Sciatic nerve (tissue), 2 donors: ENCODE results near the gene SEMG1. TPM values are rescaled to one million over a fixed set of nuclear protein-coding genes. Genes with fewer than 3 reads are reported as not detected.

Source experiments
- ATAC-seq: fragments of 200-7000 bp; cut with Tn5 transposase; one replicate; pipeline ENCODE4 v1.9.1; 2020; ENCODE audit warnings: mild to moderate bottlenecking, moderate library complexity
- DNase-seq: peaks from one replicate; pipeline ENCODE4 v3.0.0-alpha.2; 2020; ENCODE audit warnings: low spot score
- intact Hi-C: fragments of 100-400 bp; cut with DNase I; formaldehyde crosslinking; loops from one replicate; pipeline ENCODE4 v1.14.2; 2022
- total RNA-seq: library from RNA; stranded (reverse); fragmentation: NEBNext Ultra II Directional; extraction: Animal tissue kit (Norgen Biotek cat#: 25700); gene quantifications from one replicate; pipeline ENCODE4 v1.2.1, GENCODE V29; 2021
- donor health status: DM: no; HTN: no; CAD: no.
- donor health status: DM: no; HTN: no; CAD: no.

Gene SEMG1
- total RNA-seq, 1 donor from 2014 or later = not detected

DNA sequence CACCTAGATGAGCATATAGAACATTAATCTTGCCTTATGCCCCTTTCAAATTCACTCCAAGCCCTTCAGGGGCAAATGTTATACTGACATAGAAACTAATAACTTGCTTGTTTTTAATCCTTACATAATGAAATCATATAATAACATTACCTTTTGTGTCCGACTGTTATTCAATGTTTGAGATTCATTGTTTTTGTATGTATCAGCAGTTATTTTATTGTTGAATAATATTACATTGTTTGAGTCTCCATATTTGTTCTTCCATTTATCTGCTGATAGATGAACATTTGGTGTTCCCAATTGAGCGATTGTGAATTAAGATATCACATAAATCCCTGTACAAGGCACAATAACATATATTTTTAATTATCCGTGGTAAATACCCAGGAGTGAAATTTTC, 6.0 kb downstream of the SEMG1 start:
- ATAC-seq (no peak), DNase-seq (no peak)
- intact Hi-C loops = no loop called here

- intact Hi-C loops = no loop called here
- ATAC-seq (no peak), DNase-seq (no peak)
Measured at GRCh38 chr20:45218124-45218523, 11.3 kb downstream of the SEMG1 start.

GRCh38 chr20:45218636-45219035, 11.8 kb downstream of the SEMG1 start:
- DNase-seq (no peak), ATAC-seq (no peak)
- intact Hi-C loops = no loop called here

- intact Hi-C loops = no loop called here
- DNase-seq (no peak), ATAC-seq (no peak)
Measured at GRCh38 chr20:45221076-45221475, 14.2 kb downstream of the SEMG1 start, which contains the start of gene SEMG2. Gene SEMG2 (plus strand): TSS chr20:45221373. CDS start chr20:45221390, 17 bp downstream.

GRCh38 chr20:45223136-45223535, 16.3 kb downstream of the SEMG1 start:
- DNase-seq = no peak
- ATAC-seq = no peak
- intact Hi-C loops = no loop called here

DNA sequence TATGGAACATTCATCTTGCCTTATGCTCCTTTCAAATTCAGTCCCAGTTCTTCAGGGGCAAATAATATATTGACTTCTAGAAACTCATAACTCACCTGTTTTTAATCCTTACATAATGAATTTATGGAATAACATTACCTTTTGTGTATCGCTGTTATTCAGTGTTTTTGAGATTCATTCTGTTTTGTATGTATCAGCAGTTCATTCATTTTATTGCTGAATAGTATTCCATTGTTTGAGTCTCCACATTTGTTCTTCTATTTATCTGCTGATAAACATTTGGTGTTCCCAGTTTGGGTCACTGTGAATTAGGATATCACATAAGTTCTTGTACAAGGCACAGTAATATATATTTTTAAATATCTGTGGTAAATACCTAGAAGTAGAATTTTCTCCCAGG, 19.5 kb downstream of the SEMG1 start:
- intact Hi-C loops = no loop called here
- ATAC-seq (no peak), DNase-seq (no peak)

DNA sequence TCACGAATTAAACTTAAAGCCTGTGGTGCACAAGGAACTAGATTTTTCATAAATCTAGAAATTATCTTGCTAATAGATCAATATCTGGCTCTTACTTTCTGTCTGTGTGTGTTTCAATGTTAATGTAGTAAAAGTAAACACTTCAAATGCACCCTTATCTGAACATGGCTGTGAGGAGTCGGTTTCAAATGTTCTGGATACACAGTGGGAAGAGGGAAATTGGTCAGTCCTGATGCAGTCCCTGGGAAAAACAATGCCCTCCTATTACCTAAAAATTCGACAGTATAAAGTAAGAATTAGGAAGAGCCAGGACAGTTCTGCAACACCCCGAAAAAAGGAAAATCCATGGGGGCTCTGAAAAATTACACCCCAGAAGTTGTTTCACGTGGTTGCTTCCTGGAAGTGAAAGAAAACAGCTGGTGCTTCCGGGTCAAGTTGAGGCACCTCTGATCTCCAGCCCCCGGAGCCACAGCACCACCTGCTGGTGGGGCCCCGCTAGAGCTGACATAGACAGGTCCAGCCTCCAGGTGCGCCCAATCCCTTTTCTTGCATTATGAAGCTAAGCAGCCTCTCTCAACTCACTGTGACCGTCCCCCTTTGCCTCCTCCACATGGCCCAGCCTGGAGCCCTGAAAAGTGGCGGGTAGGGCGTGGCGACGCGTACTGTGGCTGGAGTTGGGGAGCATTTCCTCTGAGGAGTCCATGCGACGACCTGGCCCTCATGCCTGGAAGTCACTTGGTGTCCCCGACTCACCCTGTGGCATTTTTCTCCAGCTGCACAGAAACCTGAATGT, 22.6 kb downstream of the SEMG1 start:
- no peak for ATAC-seq
- intact Hi-C loops = no loop called here
- DNase-seq = no peak

GRCh38 chr20:45230631-45231030, 23.8 kb downstream of the SEMG1 start:
- intact Hi-C loops = no loop called here
- no peak for ATAC-seq

DNA sequence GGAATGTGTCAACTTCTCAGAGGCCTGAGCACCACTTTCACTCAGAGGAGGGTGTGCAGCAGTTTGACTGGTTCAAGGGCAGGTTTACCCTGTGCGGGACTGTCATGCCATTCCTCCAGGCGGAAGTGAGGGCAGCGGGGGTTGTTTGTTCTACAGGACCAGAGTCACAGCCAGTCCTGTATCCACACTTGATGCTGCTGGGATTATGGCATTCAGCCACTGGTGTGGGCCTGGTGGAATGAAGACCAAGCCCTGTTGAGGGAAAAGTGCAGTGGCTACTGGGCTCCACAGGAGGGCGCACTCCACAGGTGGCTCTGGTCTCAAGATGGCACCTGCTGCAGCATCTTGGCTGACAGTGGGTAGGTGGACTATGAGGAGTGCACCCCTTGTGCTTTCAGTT, 29.2 kb downstream of the SEMG1 start:
- ATAC-seq (no peak), DNase-seq (no peak)
- intact Hi-C loops = no loop called here

More at GRCh38 chr20:45230631-45231030, 23.8 kb downstream of the SEMG1 start:
- no peak for DNase-seq

DNA sequence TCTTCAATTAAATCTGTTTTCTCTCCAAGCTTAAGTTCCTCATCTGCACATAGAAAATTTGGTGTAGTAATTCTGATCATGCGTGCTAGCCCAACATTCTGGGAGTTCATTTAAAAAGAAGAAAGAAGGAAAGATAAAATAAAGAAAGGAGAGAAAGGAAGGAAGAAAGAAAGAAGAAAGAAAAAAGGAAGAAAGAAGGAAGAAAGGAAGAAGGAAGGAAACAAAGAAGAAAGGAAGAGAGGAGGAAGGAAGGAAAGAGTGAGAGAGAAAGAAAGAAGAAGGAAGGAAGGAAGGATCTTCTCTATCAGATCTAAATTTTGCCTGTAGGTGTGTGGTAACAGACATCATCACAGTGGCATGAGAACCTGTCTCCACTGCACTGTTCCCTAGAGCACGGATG, 31.3 kb downstream of the SEMG1 start:
- intact Hi-C loops = no loop called here
- DNase-seq = no peak
- no peak for ATAC-seq

DNA sequence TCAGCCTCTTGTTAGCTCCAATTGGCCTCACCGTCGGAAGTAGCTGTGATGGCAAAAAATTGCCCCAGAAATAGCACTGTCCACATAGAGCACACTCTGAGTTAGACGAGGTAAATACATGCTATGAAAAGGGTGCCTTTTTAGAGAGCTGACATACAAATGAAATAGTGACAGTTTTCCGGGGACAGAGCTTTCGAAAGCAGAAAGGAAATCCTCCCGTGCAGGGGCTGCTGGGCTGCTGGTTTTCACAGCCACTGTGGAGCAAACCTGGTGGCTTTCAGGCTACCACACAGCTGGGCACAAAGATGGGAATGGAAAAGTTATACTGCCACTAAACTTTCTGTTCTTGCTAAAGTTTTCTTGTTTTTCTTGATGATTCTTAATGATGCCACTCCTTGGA, 39.3 kb downstream of the SEMG1 start:
- ATAC-seq (no peak), DNase-seq (no peak)
- intact Hi-C loops = no loop called here

DNA sequence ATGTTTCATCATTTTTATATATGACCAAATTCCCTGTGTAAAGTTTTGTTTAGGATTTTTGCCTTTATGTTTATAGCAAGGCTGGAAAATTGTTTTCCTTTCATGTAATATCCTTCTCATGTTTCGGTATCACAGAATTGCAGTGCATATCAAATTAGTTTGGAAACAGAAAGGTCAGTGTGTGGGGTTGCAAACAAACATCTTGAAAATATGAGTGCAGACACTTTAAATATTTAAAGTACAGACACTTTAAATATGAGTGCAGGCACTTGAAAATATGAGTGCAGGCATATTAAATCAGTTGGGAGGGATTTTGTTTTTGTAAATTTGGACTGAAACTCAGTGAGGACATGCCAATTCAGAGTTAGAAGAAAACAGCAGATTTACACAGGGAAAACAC, 41.0 kb downstream of the SEMG1 start:
- DNase-seq (no peak), ATAC-seq (no peak)
- intact Hi-C loops = no loop called here

DNA sequence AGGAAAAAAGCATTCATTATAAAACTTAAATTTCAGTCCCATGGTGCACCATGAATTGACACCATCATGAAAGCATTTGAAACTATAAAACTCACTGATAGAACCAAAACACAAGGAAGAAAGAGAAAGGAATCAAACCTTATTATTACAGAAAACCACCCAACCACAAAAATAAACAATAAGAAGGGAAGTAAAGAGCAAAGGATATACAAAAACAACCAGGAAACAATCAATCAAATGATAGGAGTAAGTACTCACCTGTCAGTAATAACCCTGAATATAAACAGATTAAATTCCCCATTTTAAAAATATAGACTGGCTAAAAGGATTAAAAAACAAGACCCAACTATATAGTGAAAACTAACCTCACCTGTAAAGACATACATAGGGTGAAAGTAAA, 41.8 kb downstream of the SEMG1 start:
- no peak for DNase-seq
- intact Hi-C loops = no loop called here
- no peak for ATAC-seq

- intact Hi-C loops = no loop called here
- DNase-seq (no peak), ATAC-seq (no peak)
Measured at GRCh38 chr20:45251884-45252560, 45.2 kb downstream of the SEMG1 start.

GRCh38 chr20:45253261-45253660, 46.4 kb downstream of the SEMG1 start:
- no peak for ATAC-seq
- intact Hi-C loops = no loop called here
- no peak for DNase-seq

- ATAC-seq (peak; percentile 94), DNase-seq (no peak)
- intact Hi-C loops = no loop called here
Measured at GRCh38 chr20:45254383-45255262, 47.8 kb downstream of the SEMG1 start, which contains the start of gene SLPI. Gene SLPI (minus strand): TSS chr20:45254564. CDS start chr20:45254543, 21 bp downstream.

DNA sequence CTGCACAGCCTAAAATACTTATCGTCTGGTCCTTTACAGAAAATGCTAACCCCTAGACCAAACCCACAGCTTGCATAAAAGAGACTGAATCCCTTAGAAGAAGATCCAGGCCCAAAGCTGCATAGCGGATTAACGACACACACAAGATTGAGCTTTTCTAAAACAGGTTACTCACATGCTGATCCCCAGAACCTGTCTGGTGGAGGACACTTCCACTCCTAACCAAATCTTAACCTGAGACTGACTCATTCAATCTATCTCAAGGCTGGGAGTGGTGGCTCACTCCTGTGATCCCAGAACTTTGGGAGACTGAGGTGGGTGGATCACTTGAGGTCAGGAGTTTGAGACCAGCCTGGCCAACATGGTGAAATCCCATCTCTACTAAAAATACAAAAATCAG, 50.3 kb downstream of the SEMG1 start:
- intact Hi-C loops = no loop called here
- ATAC-seq = no peak
- DNase-seq = no peak

DNA sequence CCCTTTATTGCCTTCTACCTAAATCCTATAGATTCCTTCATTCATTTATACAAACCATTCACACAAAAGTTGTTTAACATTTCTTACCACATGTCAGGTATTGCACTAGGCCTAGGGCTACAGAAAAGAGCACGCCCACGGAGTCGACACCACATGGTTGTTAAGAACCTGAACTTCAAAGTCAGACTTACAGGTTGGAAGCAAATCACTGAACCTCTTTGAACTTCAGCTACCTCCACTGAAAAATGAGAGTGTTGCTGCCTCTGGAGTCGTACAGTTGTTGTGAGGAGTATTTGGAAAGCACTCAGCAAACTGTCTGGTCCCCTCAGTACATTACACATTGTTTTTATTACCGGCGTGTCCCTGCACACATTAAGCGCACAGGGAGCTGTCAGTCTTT, 50.9 kb downstream of the SEMG1 start:
- intact Hi-C loops = no loop called here
- no peak for ATAC-seq
- DNase-seq = no peak

- no peak for ATAC-seq
- intact Hi-C loops = no loop called here
- DNase-seq = no peak
Measured at GRCh38 chr20:45258259-45258658, 51.4 kb downstream of the SEMG1 start.

GRCh38 chr20:45258664-45259063, 51.8 kb downstream of the SEMG1 start:
- intact Hi-C loops = no loop called here
- no peak for ATAC-seq
- DNase-seq = no peak
